ENCODE data around the gene NOP58. TPM values are rescaled to one million over a fixed set of nuclear protein-coding genes. Genes with fewer than 3 reads are reported as not detected.

NOP58 gene
- total RNA-seq, 2 experiments from 2014 or later, result 124 to 174 TPM

DNA sequence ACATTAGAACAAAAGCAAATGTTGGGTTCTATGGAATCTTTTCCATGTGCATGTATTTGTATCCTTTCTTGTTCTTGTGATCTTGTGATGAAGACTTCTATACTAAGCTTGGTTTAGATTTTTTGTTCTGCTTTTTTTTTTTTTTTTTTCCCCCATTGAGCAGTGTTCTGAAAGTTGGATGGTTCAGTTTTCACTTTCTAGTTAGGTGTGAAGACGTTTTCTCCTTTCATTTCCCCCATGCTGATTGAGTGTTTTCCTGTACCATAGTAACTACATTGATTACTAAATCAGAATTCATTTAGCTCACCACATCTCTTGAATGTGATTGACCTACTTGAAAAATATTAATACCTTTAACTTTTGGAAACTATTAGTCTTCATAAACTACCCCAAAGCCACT lies 34.1 kb downstream of the NOP58 start:
- H3K9me2 ChIP-seq (ENCODE audit: insufficient read depth, low read length), result no peaks in the 10 kb centered on the region
- no peaks in the 10 kb centered on the region for H3K4me1 ChIP-seq (ENCODE audit: insufficient read depth, low read length, poor library complexity, severe bottlenecking)
- ChIA-PET CTCF (ENCODE audit: unreplicated experiment) (interaction anchor here (0.5 kb wide), 1 partner anchor 48 kb away, joined by 4 read pairs; no protein-coding TSS in a partner anchor), POLR2A (interaction anchor here (0.6 to 0.7 kb wide), 6 partner anchors 9 to 1138 kb away, joined by 3 to 5 read pairs (median 4); no protein-coding TSS in a partner anchor)
- H3K4me2 ChIP-seq (ENCODE audit: low read length), result no peak overlapping the region
- H3K36me3 ChIP-seq (ENCODE audit: insufficient read depth, low read length), result peaks cover 99% of the 10 kb centered on the region
- no peaks in the 10 kb centered on the region for H3K9me3 ChIP-seq (ENCODE audit: low read length)
- H3K4me3 ChIP-seq (ENCODE audit: low read depth, low read length, poor library complexity, severe bottlenecking), result no peak overlapping the region
- no peak for TF ChIP-seq EZH2phosphoT487 (IDR thresholded peaks at IDR 0.05; ENCODE audit: borderline replicate concordance, low read depth, low read length)
- no peak for TF ChIP-seq CTCF (conservative IDR thresholded peaks at IDR 0.05; ENCODE audit: low read length)
- peaks cover 11% of the 10 kb centered on the region; the same call in 1 of the 2 replicates for H4K20me1 ChIP-seq (ENCODE audit: insufficient read depth, low read length)
- BruUV-seq (replicated peaks), result no TSS peak
- H3K27ac ChIP-seq (ENCODE audit: low read depth, low read length, poor library complexity, severe bottlenecking), result no peak overlapping the region
- peaks cover 8% of the 10 kb centered on the region; the same call in 1 of the 2 replicates for H3K79me2 ChIP-seq (ENCODE audit: insufficient read depth, low read depth, low read length)
- no peak overlapping the region for H2AFZ ChIP-seq (ENCODE audit: low read length)
- DNase-seq (ENCODE audit: low spot score), result no peak
- intact Hi-C loops (cut with micrococcal nuclease; ENCODE audit: unreplicated experiment), result no loop called here

DNA sequence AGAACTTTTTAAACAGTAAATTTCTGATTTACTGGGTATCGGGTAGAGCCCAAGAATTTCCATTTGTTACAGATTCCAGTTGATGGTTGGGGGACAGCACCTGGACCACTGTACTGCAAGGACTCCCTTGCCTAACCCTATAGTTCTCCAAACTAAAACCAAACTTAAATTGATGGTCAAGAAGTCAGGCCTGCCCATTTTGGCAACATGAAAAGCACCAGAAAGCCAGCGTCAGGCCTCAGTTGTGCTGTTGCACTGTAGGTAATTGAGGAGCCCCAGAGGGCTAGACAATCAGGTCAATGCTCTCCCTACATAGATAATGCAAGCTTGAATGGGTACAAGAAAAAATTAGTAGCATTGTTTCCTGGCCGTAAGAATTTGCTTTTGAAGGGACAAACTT lies 40.5 kb downstream of the NOP58 start:
- peaks cover 93% of the 10 kb centered on the region for H3K36me3 ChIP-seq (ENCODE audit: insufficient read depth, low read length)
- ChIA-PET POLR2A (interaction anchor here (0.7 kb wide), 1 partner anchor 19 kb away, joined by 3 read pairs; no protein-coding TSS in a partner anchor), CTCF (ENCODE audit: unreplicated experiment) (no interaction called here)
- no peaks in the 10 kb centered on the region for H3K9me2 ChIP-seq (ENCODE audit: insufficient read depth, low read length)
- H3K4me2 ChIP-seq (ENCODE audit: low read length), result no peak overlapping the region
- BruUV-seq (replicated peaks), result no TSS peak
- H2AFZ ChIP-seq (ENCODE audit: low read length), result no peak overlapping the region
- no peak for DNase-seq (ENCODE audit: low spot score)
- H3K4me1 ChIP-seq (ENCODE audit: insufficient read depth, low read length, poor library complexity, severe bottlenecking), result no peaks in the 10 kb centered on the region
- no peak overlapping the region for H3K27ac ChIP-seq (ENCODE audit: low read depth, low read length, poor library complexity, severe bottlenecking)
- intact Hi-C loops (cut with micrococcal nuclease; ENCODE audit: unreplicated experiment), result loop anchor here (5.0 kb wide), 1 partner anchor 66 kb away; no protein-coding TSS in a partner anchor
- no peaks in the 10 kb centered on the region for H3K9me3 ChIP-seq (ENCODE audit: low read length)
- no peaks in the 10 kb centered on the region for H4K20me1 ChIP-seq (ENCODE audit: insufficient read depth, low read length)
- H3K4me3 ChIP-seq (ENCODE audit: low read depth, low read length, poor library complexity, severe bottlenecking), result no peak overlapping the region
- no peak for TF ChIP-seq CTCF (conservative IDR thresholded peaks at IDR 0.05; ENCODE audit: low read length)
- TF ChIP-seq EZH2phosphoT487 (IDR thresholded peaks at IDR 0.05; ENCODE audit: borderline replicate concordance, low read depth, low read length), result no peak
- peaks cover 8% of the 10 kb centered on the region; the same call in 1 of the 2 replicates for H3K79me2 ChIP-seq (ENCODE audit: insufficient read depth, low read depth, low read length)

DNA sequence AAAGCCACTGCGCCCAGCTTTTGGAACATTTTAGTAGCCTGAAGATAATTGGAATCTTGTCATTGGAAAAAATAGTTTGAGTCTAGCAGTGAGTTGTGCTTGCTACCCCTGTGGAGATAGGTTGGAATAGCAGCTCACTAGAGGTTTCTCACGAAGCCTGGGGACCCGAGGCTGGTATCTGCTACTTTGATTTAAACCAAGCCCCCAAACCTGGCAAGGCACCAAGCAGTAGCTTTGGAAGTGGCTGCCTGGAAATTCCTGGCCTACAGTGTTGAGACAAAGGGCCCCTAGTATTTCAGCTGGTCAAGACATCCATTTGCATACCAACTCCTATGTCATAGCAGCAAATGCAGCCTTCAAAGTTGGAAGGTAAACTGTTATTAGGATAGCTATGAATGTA lies 42.1 kb downstream of the NOP58 start:
- H3K4me3 ChIP-seq (ENCODE audit: low read depth, low read length, poor library complexity, severe bottlenecking), result no peak overlapping the region
- H3K9me3 ChIP-seq (ENCODE audit: low read length), result no peaks in the 10 kb centered on the region
- TF ChIP-seq EZH2phosphoT487 (IDR thresholded peaks at IDR 0.05; ENCODE audit: borderline replicate concordance, low read depth, low read length) (no peak), CTCF (conservative IDR thresholded peaks at IDR 0.05; ENCODE audit: low read length) (no peak)
- H3K9me2 ChIP-seq (ENCODE audit: insufficient read depth, low read length), result no peaks in the 10 kb centered on the region
- DNase-seq (ENCODE audit: low spot score), result no peak
- H3K4me1 ChIP-seq (ENCODE audit: insufficient read depth, low read length, poor library complexity, severe bottlenecking), result no peaks in the 10 kb centered on the region
- peaks cover 8% of the 10 kb centered on the region; the same call in 1 of the 2 replicates for H3K79me2 ChIP-seq (ENCODE audit: insufficient read depth, low read depth, low read length)
- H4K20me1 ChIP-seq (ENCODE audit: insufficient read depth, low read length), result no peaks in the 10 kb centered on the region
- H3K4me2 ChIP-seq (ENCODE audit: low read length), result no peak overlapping the region
- peaks cover 90% of the 10 kb centered on the region for H3K36me3 ChIP-seq (ENCODE audit: insufficient read depth, low read length)
- ChIA-PET CTCF (ENCODE audit: unreplicated experiment) (no interaction called here), POLR2A (interaction anchor here (0.8 to 1.9 kb wide), 2 partner anchors 8 to 26 kb away, joined by 3 to 4 read pairs; no protein-coding TSS in a partner anchor)
- no peak overlapping the region for H2AFZ ChIP-seq (ENCODE audit: low read length)
- intact Hi-C loops (cut with micrococcal nuclease; ENCODE audit: unreplicated experiment), result loop anchor here (5.0 kb wide), 1 partner anchor 65 kb away; no protein-coding TSS in a partner anchor
- no TSS peak for BruUV-seq (replicated peaks)
- H3K27ac ChIP-seq (ENCODE audit: low read depth, low read length, poor library complexity, severe bottlenecking), result no peak overlapping the region
